ENCODE results near the gene PIP4K2C.

PIP4K2C gene

DNA sequence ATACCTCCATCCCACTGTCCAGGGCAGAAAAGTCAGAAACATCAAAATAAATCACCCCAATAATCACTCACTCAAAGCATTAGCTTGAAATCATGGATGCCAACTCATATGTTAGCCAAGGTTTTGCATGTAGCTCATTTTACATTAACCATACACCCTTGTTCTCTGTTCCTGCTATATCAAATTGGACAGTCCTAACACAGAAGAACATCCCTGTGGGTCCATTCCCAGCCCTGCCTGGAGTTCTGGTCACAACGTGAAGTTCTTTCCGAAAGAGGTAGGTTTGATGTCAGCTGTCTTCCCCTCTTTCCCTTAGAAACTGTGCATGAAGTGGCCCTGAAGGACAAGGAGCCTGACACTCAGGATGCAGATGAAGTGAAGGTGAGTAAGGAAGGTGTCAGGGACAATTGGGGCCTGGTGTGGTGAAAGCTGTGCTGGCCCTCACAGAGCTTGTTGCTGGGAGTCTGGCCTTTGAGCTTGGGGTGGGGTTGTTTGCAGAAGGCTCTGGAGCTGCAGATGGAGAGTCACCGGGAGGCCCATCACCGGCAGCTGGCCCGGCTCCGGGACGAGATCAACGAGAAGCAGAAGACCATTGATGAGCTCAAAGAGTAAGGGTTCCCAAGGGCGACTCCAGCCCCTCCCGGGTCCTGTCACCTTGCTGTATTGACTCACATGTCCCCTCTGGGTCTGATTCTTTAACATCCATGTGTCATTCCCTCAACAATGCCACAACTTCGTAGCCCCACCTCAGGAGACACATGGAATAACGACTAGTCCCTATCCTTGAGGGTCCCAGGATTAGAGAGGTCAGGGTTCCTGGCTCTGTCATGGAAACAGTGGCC is 15.0 kb upstream of the PIP4K2C start:
- DNase-seq (ENCODE audit: low read depth), result no peak
- no peak for TF ChIP-seq POLR2A (IDR thresholded peaks at IDR 0.05; ENCODE audit: extremely low read depth, insufficient read length)
- TF ChIP-seq MYC (IDR thresholded peaks at IDR 0.05; ENCODE audit: low read depth, low read length), result no peak
- TF ChIP-seq, protein P1, sequence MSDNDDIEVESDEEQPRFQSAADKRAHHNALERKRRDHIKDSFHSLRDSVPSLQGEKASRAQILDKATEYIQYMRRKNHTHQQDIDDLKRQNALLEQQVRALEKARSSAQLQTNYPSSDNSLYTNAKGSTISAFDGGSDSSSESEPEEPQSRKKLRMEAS (IDR thresholded peaks at IDR 0.05; ENCODE audit: low read depth, low read length), result no peak
- TF ChIP-seq, protein P2, sequence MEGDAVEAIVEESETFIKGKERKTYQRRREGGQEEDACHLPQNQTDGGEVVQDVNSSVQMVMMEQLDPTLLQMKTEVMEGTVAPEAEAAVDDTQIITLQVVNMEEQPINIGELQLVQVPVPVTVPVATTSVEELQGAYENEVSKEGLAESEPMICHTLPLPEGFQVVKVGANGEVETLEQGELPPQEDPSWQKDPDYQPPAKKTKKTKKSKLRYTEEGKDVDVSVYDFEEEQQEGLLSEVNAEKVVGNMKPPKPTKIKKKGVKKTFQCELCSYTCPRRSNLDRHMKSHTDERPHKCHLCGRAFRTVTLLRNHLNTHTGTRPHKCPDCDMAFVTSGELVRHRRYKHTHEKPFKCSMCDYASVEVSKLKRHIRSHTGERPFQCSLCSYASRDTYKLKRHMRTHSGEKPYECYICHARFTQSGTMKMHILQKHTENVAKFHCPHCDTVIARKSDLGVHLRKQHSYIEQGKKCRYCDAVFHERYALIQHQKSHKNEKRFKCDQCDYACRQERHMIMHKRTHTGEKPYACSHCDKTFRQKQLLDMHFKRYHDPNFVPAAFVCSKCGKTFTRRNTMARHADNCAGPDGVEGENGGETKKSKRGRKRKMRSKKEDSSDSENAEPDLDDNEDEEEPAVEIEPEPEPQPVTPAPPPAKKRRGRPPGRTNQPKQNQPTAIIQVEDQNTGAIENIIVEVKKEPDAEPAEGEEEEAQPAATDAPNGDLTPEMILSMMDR (IDR thresholded peaks at IDR 0.05; ENCODE audit: low read depth, low read length), result no peak
- no peak overlapping the region for H3K4me3 ChIP-seq (ENCODE audit: low read depth, low read length)

DNA sequence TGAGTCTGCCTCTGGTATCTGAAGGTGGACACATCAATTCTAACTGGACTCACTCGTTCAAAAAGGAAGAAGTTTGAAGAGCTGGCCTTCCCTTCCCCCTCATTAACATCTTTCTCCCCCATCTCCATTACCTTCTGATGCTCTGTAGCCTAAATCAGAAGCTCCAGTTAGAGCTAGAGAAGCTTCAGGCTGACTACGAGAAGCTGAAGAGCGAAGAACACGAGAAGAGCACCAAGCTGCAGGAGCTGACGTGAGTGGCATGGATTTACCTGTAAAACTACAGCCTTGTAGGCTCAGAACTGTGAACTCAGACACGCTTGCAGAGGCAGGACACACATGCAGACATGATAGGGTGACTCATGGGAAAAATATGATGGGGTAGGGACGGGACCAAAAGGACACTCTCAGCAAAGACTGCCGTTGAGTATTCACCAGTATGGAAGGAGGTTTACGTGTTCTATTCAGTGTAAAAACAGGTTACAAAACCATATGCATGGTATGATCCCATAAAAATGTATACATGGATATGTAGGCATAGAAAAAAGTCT is 14.3 kb upstream of the PIP4K2C start:
- TF ChIP-seq POLR2A (IDR thresholded peaks at IDR 0.05; ENCODE audit: extremely low read depth, insufficient read length) (no peak), MYC (IDR thresholded peaks at IDR 0.05; ENCODE audit: low read depth, low read length) (no peak)
- TF ChIP-seq, protein P2 (IDR thresholded peaks at IDR 0.05; ENCODE audit: low read depth, low read length), result no peak
- TF ChIP-seq, protein P1 (IDR thresholded peaks at IDR 0.05; ENCODE audit: low read depth, low read length), result no peak
- no peak for DNase-seq (ENCODE audit: low read depth)
- no peak overlapping the region for H3K4me3 ChIP-seq (ENCODE audit: low read depth, low read length)

DNA sequence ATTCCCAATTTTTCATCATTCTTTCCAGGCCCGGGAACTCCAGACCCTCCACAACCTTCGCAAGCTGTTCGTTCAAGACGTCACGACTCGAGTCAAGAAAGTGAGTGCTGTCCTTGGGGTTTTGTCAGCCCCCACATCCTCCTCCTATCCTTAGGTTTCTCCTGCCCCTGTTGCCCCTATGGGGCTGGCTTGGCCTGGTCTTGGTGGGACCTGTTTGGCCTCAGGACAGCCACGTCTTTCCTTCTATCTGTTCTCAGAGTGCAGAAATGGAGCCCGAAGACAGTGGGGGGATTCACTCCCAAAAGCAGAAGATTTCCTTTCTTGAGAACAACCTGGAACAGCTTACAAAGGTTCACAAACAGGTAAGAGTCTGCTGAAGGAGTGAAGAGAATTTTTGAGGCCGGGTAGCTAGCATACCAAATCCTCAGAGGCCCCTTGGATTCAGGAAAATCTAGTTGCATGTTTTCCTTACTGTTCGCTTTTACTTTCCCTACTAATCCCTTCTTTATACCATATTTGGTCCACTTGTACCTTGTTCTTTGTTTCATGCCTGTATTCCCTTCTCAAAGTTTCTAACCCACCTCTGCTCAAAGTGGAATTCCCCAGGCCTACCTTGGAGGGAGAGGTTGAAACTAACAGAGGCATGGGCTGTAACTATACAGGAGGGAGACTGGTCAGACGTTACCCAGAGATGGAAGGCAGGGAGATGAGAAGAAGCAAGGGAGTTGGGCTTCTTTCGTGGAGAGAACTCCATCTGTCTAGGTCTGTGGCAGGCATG is 12.8 kb upstream of the PIP4K2C start:
- TF ChIP-seq MYC (IDR thresholded peaks at IDR 0.05; ENCODE audit: low read depth, low read length) (no peak), POLR2A (IDR thresholded peaks at IDR 0.05; ENCODE audit: extremely low read depth, insufficient read length) (no peak)
- TF ChIP-seq, protein P1 (IDR thresholded peaks at IDR 0.05; ENCODE audit: low read depth, low read length), result no peak
- TF ChIP-seq, protein P2 (IDR thresholded peaks at IDR 0.05; ENCODE audit: low read depth, low read length), result no peak
- no peak for DNase-seq (ENCODE audit: low read depth)
- no peak overlapping the region for H3K4me3 ChIP-seq (ENCODE audit: low read depth, low read length)

DNA sequence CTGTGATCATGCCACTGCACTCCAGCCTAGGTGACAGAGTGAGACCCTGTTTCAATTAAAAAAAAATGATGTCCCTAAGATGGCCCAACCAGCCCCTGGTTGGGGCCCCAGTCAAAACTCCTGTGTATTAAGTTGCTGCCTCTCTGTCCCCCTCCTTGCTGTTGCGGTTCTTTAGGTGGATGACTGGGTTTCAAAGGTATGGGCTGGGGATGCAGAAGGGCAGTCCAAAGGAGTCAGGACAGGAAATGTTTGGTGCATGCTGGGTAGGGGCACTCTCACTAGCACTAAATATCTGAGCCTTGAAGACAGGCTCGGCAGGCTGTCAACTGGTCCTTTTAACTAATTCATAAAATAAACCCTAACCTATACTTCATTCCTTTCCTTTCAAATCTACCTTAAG is 12.0 kb upstream of the PIP4K2C start:
- TF ChIP-seq, protein P1 (IDR thresholded peaks at IDR 0.05; ENCODE audit: low read depth, low read length), result no peak
- TF ChIP-seq MYC (IDR thresholded peaks at IDR 0.05; ENCODE audit: low read depth, low read length), result no peak
- no peak for TF ChIP-seq POLR2A (IDR thresholded peaks at IDR 0.05; ENCODE audit: extremely low read depth, insufficient read length)
- TF ChIP-seq, protein P2 (IDR thresholded peaks at IDR 0.05; ENCODE audit: low read depth, low read length), result no peak
- no peak for DNase-seq (ENCODE audit: low read depth)
- no peak overlapping the region for H3K4me3 ChIP-seq (ENCODE audit: low read depth, low read length)

DNA sequence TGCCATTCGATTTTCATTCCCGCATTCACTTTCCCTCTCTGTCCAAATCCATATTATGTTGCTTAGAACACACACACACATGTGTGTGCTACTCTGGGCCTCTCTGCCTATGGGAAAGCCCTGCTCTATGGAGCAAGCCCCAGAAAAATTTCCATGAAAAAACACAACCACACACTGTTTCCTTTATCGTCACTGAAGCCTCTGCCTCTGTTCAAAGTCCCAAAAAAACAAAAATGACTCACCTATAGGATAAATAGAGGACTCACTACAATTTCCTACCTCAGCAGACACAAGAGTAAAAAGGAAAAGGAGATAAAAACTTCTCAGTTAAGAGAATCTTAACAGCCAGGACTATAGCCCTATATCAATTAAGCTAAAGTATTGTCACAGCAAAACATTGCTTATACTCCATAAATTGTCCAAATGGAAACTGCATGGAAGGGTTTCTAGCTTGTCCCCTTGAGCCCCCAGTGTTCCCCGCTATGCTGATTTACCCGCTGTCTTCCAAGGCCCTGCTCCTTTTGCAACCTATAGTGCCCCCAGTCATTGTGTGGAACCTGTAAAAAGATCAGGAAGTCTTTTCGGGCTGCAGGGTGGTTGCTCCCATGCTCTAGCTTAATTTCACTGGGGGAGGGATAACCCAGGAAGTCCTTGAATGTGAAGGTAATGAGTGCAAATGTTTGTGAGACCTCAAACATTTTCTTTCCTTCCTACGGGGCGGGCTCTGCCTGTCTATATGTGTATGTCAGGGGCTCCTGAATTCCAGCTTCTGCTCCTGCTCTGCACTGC is 11.1 kb upstream of the PIP4K2C start:
- DNase-seq (ENCODE audit: low read depth), result no peak
- no peak for TF ChIP-seq MYC (IDR thresholded peaks at IDR 0.05; ENCODE audit: low read depth, low read length)
- TF ChIP-seq, protein P2 (IDR thresholded peaks at IDR 0.05; ENCODE audit: low read depth, low read length), result no peak
- TF ChIP-seq, protein P1 (IDR thresholded peaks at IDR 0.05; ENCODE audit: low read depth, low read length), result no peak
- H3K4me3 ChIP-seq (ENCODE audit: low read depth, low read length), result no peak overlapping the region

Data from NB4 (cell line).